ENCODE measurements around the gene ATP6V0B.

The ATP6V0B gene

GRCh38 chr1:43946236-43947060 is 28.3 kb upstream of the ATP6V0B start, which contains the start of gene IPO13:
Gene IPO13 (plus strand): TSS chr1:43946950. CDS start chr1:43947601, 651 bp downstream.
- peaks cover 19% of the 10 kb centered on the region for H3K4me1 ChIP-seq (ENCODE audit: control insufficient read depth, insufficient read depth, low read length, unreplicated experiment)
- peaks cover 25% of the 10 kb centered on the region for H3K79me2 ChIP-seq (ENCODE audit: control insufficient read depth, insufficient read depth, low read length, unreplicated experiment)
- H3K27ac ChIP-seq (ENCODE audit: low read depth, low read length): peak within 1 kb of the TSS; percentile 86
- H3K4me3 ChIP-seq (ENCODE audit: low read depth, low read length): peak within 1 kb of the TSS; percentile 82
- peak within 1 kb of the TSS; percentile 61 for H2AFZ ChIP-seq (ENCODE audit: low read length, unreplicated experiment)
- no peaks in the 10 kb centered on the region; the same call in 1 of the 2 replicates for H3K36me3 ChIP-seq (ENCODE audit: insufficient read depth, low read length)
- no peaks in the 10 kb centered on the region for H3K27me3 ChIP-seq (ENCODE audit: insufficient read depth, low read length)

GRCh38 chr1:43947061-43947873 is 27.5 kb upstream of the ATP6V0B start:
- H3K79me2 ChIP-seq (ENCODE audit: control insufficient read depth, insufficient read depth, low read length, unreplicated experiment): peaks cover 25% of the 10 kb centered on the region
- H2AFZ ChIP-seq (ENCODE audit: low read length, unreplicated experiment): peak overlapping the region; percentile 31
- H3K27me3 ChIP-seq (ENCODE audit: insufficient read depth, low read length): no peaks in the 10 kb centered on the region
- peak overlapping the region; percentile 86 for H3K27ac ChIP-seq (ENCODE audit: low read depth, low read length)
- H3K4me1 ChIP-seq (ENCODE audit: control insufficient read depth, insufficient read depth, low read length, unreplicated experiment): peaks cover 23% of the 10 kb centered on the region
- peak overlapping the region; percentile 82 for H3K4me3 ChIP-seq (ENCODE audit: low read depth, low read length)
- H3K36me3 ChIP-seq (ENCODE audit: insufficient read depth, low read length): no peaks in the 10 kb centered on the region; the same call in 1 of the 2 replicates

GRCh38 chr1:43947874-43948437 is 26.8 kb upstream of the ATP6V0B start:
- H3K79me2 ChIP-seq (ENCODE audit: control insufficient read depth, insufficient read depth, low read length, unreplicated experiment): peaks cover 27% of the 10 kb centered on the region
- no peak overlapping the region for H2AFZ ChIP-seq (ENCODE audit: low read length, unreplicated experiment)
- H3K27ac ChIP-seq (ENCODE audit: low read depth, low read length): no peak overlapping the region
- no peaks in the 10 kb centered on the region for H3K27me3 ChIP-seq (ENCODE audit: insufficient read depth, low read length)
- no peaks in the 10 kb centered on the region; the same call in 1 of the 2 replicates for H3K36me3 ChIP-seq (ENCODE audit: insufficient read depth, low read length)
- H3K4me1 ChIP-seq (ENCODE audit: control insufficient read depth, insufficient read depth, low read length, unreplicated experiment): peaks cover 23% of the 10 kb centered on the region
- H3K4me3 ChIP-seq (ENCODE audit: low read depth, low read length): peak overlapping the region; percentile 82

- Histone ChIP-seq H3K27ac (ENCODE audit: low read depth, low read length) (no peak overlapping the region), H3K36me3 (ENCODE audit: insufficient read depth, low read length) (no peaks in the 10 kb centered on the region; the same call in 1 of the 2 replicates), H3K27me3 (ENCODE audit: insufficient read depth, low read length) (no peaks in the 10 kb centered on the region), H2AFZ (ENCODE audit: low read length, unreplicated experiment) (no peak overlapping the region), H3K79me2 (ENCODE audit: control insufficient read depth, insufficient read depth, low read length, unreplicated experiment) (peaks cover 27% of the 10 kb centered on the region), H3K4me1 (ENCODE audit: control insufficient read depth, insufficient read depth, low read length, unreplicated experiment) (peaks cover 23% of the 10 kb centered on the region), H3K4me3 (ENCODE audit: low read depth, low read length) (no peak overlapping the region)
These were observed 25.1 kb upstream of the ATP6V0B start for GRCh38 chr1:43949678-43950077.

- Histone ChIP-seq H2AFZ (ENCODE audit: low read length, unreplicated experiment) (no peak overlapping the region), H3K27ac (ENCODE audit: low read depth, low read length) (no peak overlapping the region), H3K79me2 (ENCODE audit: control insufficient read depth, insufficient read depth, low read length, unreplicated experiment) (peaks cover 27% of the 10 kb centered on the region)
These were observed 23.5 kb upstream of the ATP6V0B start for GRCh38 chr1:43951021-43951985.

GRCh38 chr1:43952731-43953346 is 21.9 kb upstream of the ATP6V0B start:
- H2AFZ ChIP-seq (ENCODE audit: low read length, unreplicated experiment): no peak overlapping the region
- H3K4me3 ChIP-seq (ENCODE audit: low read depth, low read length): no peak overlapping the region
- peaks cover 17% of the 10 kb centered on the region for H3K79me2 ChIP-seq (ENCODE audit: control insufficient read depth, insufficient read depth, low read length, unreplicated experiment)
- H3K27ac ChIP-seq (ENCODE audit: low read depth, low read length): no peak overlapping the region
- no peaks in the 10 kb centered on the region for H3K27me3 ChIP-seq (ENCODE audit: insufficient read depth, low read length)
- peaks cover 15% of the 10 kb centered on the region for H3K4me1 ChIP-seq (ENCODE audit: control insufficient read depth, insufficient read depth, low read length, unreplicated experiment)
- no peaks in the 10 kb centered on the region; the same call in 1 of the 2 replicates for H3K36me3 ChIP-seq (ENCODE audit: insufficient read depth, low read length)

More at GRCh38 chr1:43951021-43951985, 23.5 kb upstream of the ATP6V0B start:
- Histone ChIP-seq H3K4me3 (ENCODE audit: low read depth, low read length) (no peak overlapping the region), H3K27me3 (ENCODE audit: insufficient read depth, low read length) (no peaks in the 10 kb centered on the region), H3K4me1 (ENCODE audit: control insufficient read depth, insufficient read depth, low read length, unreplicated experiment) (peaks cover 18% of the 10 kb centered on the region), H3K36me3 (ENCODE audit: insufficient read depth, low read length) (no peaks in the 10 kb centered on the region; the same call in 1 of the 2 replicates)

GRCh38 chr1:43953361-43953760 is 21.4 kb upstream of the ATP6V0B start:
- Histone ChIP-seq H3K27me3 (ENCODE audit: insufficient read depth, low read length) (no peaks in the 10 kb centered on the region), H3K4me3 (ENCODE audit: low read depth, low read length) (no peak overlapping the region), H3K4me1 (ENCODE audit: control insufficient read depth, insufficient read depth, low read length, unreplicated experiment) (peaks cover 10% of the 10 kb centered on the region), H3K27ac (ENCODE audit: low read depth, low read length) (no peak overlapping the region), H2AFZ (ENCODE audit: low read length, unreplicated experiment) (no peak overlapping the region), H3K36me3 (ENCODE audit: insufficient read depth, low read length) (no peaks in the 10 kb centered on the region; the same call in 1 of the 2 replicates), H3K79me2 (ENCODE audit: control insufficient read depth, insufficient read depth, low read length, unreplicated experiment) (peaks cover 11% of the 10 kb centered on the region)

GRCh38 chr1:43954036-43954435 is 20.7 kb upstream of the ATP6V0B start:
- Histone ChIP-seq H3K4me3 (ENCODE audit: low read depth, low read length) (no peak overlapping the region), H3K36me3 (ENCODE audit: insufficient read depth, low read length) (no peaks in the 10 kb centered on the region; the same call in 1 of the 2 replicates), H2AFZ (ENCODE audit: low read length, unreplicated experiment) (no peak overlapping the region), H3K27ac (ENCODE audit: low read depth, low read length) (no peak overlapping the region), H3K79me2 (ENCODE audit: control insufficient read depth, insufficient read depth, low read length, unreplicated experiment) (peaks cover 7% of the 10 kb centered on the region), H3K4me1 (ENCODE audit: control insufficient read depth, insufficient read depth, low read length, unreplicated experiment) (peaks cover 7% of the 10 kb centered on the region), H3K27me3 (ENCODE audit: insufficient read depth, low read length) (no peaks in the 10 kb centered on the region)

GRCh38 chr1:43956234-43956633 is 18.5 kb upstream of the ATP6V0B start:
- Histone ChIP-seq H3K4me3 (ENCODE audit: low read depth, low read length) (no peak overlapping the region), H3K36me3 (ENCODE audit: insufficient read depth, low read length) (no peaks in the 10 kb centered on the region; the same call in 1 of the 2 replicates), H2AFZ (ENCODE audit: low read length, unreplicated experiment) (no peak overlapping the region), H3K27me3 (ENCODE audit: insufficient read depth, low read length) (no peaks in the 10 kb centered on the region), H3K79me2 (ENCODE audit: control insufficient read depth, insufficient read depth, low read length, unreplicated experiment) (peaks cover 4% of the 10 kb centered on the region), H3K27ac (ENCODE audit: low read depth, low read length) (no peak overlapping the region), H3K4me1 (ENCODE audit: control insufficient read depth, insufficient read depth, low read length, unreplicated experiment) (peaks cover 5% of the 10 kb centered on the region)
